GM21381 (cell line): Measurements from ENCODE around the gene ZFPL1.

Source experiments
- ATAC-seq: cut with Tn5 transposase; IDR thresholded peaks from one replicate; pipeline ENCODE4 v1.9.1; 2021; ENCODE audit warnings: mild to moderate bottlenecking, moderate library complexity; ENCODE audit not compliant: unreplicated experiment

Gene ZFPL1

DNA sequence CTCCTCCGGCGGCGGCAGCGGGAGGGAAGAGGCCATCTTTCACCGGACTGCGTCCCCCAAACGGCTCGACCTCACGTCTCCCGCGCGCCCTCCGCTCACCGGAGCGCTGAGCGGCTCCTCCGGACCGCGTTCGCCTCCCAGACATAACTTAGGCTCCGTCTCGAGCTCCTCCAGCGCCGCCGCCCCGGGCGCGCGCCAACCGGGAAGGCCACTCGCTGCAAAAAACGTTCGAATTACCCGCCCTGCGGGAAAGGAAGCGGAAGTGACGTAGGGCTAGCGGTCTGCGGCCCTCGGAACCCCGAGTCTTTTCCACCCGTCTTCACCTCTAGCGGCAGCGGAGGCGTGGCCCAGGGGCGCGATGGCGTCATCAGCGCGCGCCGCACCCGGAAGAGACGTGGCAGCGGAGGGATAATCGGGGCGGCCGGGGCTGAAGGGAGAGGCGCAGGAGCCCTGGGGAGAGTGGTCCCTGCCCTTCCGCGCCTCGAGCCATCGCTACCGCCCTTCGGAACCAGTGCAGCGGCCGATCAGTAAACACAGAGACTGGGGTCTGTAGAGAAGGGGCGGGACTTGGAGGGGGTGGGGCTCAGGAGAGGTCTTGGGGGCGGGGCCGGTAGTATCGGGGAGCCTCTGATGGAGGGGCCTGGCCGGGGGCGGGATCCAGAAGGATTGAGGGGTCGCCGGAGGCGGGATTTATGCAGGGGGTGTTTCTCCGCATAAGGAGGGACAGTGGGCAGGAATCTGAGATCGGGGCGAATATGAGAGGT, at the start of gene ZFPL1, which contains the start of gene CDCA5:
Gene ZFPL1 (plus strand): TSS at position 389 of the 764 bp plus-strand sequence. CDS start 477 bp downstream, outside the sequence.
Gene CDCA5 (minus strand): TSS at position 207 of the 764 bp plus-strand sequence. CDS start 62 bp downstream, at position 145.
- peak; percentile 77 for ATAC-seq

DNA sequence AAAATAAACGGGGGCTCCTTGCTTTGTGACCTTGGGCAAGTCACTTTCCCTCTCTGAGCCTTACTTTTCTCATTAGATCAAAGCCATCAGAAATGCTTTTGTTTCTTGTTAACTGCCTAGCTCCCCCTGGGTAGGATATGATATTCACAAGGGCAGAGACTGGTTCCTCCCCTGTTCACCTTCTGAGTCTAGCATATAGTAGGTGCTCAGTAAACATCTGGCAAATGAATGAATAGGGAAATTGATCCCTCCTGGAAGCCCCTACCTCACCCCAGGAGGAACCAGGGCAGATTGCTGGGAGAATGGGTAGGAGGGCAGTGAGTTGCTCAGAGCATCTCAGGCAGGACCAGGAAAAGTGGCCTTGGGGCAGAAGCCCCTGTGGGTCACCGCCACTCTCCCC, 49.6 kb upstream of the ZFPL1 start:
- no peak for ATAC-seq

DNA sequence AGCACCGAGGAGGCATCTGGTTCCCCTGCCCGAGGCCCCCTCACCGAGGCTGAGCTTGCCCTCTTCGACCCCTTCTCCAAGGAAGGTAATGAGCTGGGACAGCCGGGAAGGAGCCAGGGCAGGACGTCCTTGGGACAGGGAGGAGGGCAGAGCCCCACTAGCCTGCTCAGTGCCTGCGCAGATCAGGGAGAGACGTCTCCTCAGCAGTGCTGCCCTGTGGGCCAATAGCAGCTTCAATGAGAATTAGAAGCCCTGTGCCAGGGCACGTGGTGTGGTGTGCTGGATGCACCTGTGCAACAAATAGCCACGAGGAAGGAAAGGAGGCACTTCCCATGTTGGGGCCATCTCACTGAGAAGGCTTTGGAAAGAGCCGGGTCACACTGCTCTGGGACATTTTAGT, 48.4 kb upstream of the ZFPL1 start:
- ATAC-seq = no peak

DNA sequence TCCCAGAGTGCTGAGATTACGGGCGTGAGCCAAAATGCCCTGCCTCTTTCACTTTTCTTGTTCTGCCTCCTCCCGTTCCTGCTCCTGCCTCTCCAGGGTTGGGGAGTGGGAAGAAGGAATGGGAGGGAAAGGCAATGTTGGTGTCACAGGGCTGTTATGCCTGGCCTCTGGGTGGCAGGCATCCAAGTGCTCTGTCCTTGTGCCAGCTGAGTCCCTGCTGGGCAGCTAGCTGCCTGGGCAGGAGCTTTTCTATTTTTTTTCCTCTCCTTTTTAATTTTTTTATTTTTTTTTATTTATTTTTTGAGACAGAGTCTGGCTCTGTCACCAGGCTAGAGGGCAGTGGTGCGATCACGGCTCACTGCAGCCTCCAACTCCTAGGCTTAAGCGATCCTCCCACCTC, 47.1 kb upstream of the ZFPL1 start:
- no peak for ATAC-seq

DNA sequence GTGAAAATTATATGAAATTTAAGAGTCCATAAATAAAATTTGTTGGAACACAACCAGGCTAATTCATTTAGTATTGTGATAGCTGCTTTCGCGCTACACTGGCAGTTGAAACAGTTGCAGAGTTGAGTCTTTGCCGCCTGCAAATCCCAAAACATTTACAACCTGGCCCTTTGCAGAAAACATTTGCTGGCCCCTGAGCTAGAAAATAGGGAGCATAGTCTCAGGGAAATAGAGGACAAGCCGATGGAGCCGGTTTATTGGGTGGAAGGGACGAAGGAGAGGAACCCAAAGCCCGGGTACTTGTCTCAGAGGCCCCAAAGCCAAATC, 43.5 kb upstream of the ZFPL1 start:
- no peak for ATAC-seq

DNA sequence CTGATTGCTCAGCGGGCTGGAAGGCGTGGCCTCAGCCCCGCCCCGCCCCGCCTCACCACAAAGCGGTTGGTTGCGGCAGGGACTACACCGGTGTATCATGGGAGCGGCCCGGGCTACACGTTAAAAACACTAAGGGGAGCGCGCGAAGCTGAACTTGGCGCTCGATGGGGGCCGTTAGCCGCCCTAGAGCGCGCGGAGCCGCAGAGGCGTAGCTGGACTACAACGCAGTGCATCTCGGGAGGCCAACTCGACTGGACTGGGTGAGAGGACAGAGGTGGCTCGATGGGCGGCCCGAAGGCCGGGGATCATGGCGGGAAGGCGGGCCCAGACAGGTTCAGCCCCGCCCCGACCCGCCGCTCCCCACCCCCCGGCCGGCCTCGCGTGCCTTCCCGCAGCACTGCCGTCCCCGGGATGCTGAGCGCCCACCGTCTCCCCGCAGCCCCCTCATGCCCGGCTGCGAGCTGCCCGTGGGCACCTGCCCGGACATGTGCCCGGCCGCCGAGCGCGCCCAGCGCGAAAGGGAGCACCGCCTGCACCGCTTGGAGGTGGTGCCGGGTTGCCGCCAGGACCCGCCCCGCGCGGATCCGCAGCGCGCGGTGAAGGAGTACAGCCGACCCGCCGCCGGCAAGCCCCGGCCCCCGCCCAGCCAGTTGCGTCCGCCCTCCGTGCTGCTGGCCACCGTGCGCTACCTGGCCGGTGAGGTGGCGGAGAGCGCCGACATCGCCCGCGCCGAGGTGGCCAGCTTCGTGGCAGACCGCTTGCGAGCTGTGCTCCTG, 43.0 kb upstream of the ZFPL1 start, which contains the start of gene SAC3D1:
Gene SAC3D1 (plus strand): TSS at position 364 of the 776 bp plus-strand sequence. CDS start 83 bp downstream, at position 447.
- ATAC-seq = peak; percentile 81

DNA sequence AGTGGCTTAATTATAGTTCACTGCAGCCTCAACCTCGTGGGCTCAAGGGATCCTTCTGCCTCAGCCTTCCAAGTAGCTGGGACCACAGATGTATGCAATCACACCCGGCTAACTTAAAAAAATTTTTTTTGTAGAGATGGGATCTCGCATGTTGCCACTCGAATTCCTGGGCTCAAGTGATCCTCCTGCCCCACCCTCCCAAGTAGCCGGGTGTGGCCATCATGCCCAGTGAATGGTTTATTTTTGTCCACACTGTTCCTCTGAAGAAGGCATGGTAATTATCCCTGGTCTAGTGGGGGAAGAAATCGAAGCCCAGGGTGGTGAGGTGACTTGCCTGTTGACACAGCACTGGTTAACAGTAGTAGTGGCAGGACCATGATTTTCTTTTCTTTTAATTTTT, 41.1 kb upstream of the ZFPL1 start:
- ATAC-seq = no peak

DNA sequence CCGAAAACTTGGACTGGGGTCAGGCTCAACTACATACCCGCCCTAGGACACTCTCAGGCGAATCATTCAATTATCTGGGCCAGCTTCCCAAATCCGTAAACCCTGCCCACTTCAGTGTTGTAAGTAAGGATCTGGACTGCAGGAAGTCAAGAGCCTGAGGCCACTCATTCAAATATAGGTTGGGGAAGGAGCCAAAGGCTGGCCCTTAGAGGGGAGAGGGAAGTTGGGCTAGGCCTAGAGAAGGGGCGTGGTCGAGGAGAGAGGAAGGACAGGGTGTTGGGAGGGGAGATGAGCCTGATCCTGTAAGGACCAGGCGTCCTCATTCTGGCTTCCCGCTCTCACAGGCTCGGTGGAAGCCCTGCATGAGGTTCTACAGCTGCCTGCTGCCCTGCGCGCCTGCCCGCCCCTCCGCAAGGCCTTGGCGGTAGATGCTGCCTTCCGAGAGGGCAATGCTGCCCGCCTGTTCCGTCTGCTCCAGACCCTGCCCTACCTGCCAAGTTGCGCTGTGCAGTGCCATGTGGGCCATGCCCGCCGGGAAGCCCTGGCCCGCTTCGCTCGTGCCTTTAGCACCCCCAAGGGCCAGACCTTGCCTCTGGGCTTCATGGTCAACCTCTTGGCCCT, 40.0 kb upstream of the ZFPL1 start:
- no peak for ATAC-seq

DNA sequence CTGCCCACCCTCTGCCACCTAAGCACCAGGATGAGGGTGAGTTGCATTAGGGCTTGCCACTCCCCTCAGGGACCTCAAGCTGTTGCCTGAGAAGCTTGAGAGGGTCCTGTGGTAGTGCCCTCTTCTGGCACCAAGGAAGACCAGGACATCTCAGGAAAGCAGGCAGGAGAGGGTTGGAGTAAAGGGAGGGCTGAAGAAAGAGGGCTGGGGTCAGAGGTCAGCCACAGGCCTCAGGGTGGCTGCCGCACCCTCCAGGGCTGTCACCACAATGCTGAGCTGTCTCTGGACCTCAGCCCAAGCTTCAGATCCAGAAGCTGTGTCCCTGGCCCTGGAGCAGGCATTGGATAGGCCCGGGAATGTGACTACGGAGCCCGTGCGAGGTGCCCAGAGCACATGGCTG, 39.0 kb upstream of the ZFPL1 start:
- no peak for ATAC-seq

DNA sequence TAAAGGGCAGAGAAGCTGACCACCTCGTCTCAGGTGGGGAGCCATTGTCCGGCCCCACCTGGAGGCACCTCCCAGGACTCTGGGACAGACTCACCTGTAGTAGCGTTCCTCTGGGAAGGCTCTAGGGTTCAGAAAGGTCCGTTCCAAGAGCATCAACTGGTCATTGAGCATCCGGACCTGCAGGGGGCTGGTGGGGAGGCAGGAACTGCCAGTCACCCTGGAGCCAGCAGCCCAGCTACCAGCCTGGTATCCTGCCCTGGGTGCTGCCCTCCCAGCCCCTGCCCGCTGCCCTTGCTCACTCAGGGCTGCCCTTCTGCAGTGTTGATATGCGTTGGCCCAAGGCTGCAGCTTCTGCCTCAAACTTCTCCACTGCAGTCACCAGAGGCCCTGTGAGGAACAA, 38.3 kb upstream of the ZFPL1 start:
- ATAC-seq = no peak

DNA sequence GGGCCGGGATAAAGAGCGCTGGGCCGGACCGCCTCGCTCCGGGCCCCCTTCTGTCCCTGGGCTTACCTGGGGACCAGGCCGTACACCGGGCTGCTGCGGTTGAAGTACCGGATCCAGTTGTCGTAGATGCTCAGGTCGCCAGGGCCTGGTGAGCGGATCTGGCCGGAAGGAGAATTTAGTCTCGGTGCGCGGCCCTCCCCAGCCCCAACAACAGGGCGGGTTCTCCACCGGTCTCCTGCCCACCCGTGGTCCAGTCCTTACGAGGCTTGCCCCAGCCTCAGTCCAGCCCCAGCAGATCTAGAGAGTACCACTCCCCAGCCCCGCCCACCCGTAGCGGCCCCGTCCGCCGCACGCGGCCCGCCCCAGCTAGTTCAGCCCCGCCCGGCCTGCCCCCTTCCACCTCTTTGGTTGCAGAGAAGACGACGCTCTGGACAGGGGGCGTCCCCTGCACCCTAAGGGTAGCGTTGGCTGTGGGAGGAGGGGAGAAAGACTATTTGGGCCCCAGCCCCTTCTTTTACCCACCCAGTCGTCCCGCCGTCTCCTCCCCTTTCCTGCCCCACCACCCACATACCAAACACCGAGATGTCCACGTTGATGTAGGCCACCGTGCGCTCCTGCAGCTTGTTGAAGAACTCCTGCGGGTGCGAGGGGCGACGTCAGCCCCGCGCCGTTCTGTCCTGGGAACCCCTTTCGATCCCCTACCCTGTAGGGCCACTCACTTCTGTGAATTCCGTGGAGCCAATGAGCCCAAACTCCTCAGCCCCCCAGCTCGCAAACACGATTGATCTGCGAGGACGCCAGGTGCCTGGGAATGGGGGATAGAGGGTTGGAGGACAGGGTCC, 36.2 kb upstream of the ZFPL1 start:
- ATAC-seq = no peak

DNA sequence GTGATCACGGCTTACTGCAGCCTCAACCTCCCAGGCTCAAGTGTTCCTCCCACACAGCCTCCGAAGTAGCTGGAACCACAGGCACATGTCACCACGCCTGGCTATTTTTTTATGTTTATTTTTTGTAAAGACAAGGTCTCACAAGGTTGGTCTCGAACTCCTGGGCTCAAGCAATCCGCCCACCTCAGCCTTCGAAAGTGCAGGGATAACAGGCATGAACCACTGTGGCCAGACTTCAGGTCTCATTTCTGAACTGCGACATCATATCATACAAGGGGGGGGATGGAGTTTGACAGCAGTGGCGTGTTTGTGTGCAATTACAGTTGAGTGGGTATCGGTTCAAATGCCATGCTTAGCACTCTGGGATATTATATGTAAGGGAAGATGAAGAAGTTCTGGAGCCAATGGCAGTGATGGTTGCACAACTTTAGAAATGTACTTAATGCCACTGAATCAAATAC, 32.6 kb upstream of the ZFPL1 start:
- ATAC-seq = no peak

DNA sequence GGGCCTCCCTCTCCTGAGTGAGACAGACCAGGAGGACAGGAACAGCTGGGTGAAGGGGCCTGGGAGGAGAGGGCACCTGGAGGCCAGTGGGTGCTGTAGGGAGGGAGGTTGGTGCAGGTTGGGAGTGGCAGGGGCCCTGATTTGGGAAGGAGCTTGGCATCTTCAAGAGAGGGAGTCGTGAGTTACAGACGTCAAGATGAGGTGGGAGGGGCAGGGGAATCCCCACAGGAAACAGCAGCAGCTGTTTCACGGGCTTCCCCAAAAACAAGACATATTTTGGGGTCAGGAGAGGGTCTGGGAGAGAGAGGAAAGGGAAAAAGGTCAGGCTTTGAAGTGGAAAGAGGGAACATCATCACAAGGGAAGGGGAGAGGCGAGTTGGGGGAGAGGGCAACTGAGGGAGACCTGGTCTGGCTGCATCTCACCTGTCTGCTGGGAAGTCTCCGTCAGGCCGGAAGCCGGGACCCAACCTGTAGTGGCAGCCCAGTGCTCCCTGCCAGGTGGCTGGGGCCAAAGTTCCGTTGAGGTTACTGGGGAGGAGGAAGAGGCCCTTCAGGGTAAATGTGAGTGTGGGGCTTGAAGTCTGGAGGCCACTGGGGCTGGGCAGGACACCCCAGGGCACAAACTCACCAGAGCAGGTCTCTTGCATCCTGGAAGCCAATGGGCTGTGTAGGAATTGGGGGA, 30.1 kb upstream of the ZFPL1 start:
- ATAC-seq = no peak

DNA sequence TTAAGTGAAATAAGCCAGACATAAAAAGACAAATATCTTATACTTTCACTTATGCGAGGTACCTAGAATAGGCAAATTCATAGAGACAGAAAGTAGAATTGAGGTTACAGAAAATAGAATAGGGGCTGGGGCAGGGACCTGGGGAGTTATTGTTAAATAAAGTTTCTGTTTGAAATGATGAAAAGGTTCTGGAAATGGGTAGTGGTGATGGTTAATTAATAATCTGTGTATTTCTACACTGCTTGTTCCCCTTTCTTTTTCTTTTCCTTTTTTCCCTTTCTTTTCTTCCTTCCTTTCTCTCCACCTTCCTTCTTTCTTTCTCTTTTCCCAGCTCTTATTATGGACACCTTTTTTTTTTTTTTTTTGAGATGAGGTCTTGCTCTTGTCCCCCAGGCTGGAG, 28.5 kb upstream of the ZFPL1 start:
- no peak for ATAC-seq

DNA sequence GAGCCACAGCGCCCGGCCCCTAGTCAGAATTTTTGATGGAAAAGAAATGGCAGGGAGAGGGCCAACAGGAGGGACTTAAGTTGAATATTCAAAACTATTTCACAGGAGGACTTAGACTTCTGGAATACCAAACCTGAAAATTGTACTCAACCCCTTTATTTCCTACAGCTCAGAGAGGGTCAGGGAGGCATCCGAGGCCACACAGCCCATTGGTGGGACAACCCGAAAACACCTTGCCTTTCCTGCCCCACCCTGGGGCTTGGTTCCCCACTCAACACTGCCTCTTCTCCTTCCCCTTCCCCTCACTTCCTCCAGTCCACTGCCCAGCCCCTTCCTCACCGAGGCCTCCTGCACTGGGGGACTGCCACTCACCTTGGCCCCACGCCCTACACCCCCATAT, 27.0 kb upstream of the ZFPL1 start:
- ATAC-seq = no peak

DNA sequence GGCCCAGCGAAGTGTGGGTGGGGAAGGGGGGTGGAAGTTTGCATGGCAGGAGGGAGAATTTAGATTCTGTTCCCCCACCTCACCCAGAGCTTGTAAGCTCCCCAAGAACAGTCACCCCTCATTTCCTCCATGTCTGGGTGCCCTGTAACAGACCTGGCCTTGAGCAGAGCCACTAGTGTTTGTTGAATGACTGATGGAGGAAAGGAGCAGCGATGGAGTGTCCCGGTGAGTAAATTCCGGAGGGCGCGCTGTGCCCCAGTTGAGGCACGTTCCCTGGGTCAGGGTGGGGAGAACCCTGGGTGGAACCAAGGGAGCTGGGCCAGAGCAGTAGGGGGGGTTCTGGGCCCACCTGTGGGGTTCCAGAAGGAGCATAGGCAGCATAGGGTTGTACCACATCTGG, 26.5 kb upstream of the ZFPL1 start:
- no peak for ATAC-seq

DNA sequence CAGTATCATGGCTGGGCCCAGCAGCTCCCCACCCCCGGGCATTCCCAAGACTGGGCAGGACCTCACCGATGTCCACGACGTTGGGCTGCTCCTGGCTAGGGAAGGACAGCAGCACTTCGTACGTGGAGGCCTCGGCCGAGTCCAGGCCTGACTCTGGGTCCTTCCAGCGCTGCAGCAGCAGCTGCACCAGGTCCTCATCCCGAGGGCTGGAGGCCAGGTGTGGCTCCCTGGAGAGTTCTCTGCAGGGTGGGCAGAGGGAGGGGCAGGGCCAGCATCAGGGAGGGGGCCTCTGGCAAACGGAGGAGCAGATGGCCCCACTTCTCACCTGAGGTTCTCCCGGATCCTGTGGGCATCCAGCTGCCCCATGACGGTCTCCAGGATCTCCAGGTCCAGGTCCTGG, 26.0 kb upstream of the ZFPL1 start:
- no peak for ATAC-seq

DNA sequence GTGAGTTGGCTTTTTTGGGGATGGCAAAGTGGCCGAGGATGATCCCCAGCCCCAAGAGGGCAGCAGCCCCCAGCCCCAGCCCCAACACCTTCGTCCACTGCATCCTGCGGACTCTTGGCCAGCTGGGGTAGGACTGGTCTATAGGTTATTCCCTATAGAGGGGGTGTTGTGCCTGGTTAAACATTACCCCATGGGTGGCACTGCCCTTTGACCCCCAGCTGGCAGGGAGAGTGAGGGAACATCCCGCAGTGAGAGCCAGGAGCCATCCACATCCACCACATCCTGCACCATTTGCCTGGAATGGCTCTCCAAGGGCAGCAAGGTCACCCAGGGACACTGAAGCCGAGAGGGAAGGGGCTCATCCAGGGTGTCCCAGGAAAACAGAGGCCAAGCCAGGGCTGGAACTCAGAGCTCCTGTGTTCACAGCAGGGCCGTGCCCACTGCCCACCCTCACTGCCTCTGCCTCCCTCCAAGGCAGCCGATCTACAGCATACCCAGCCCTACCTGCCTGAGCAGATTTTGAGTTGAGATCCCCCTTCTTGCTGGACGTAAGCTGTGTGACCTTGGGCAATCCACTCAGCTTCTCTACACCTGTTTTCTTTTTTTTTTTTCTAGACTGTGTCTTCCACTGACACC, 25.5 kb upstream of the ZFPL1 start, which contains the start of gene NAALADL1:
Gene NAALADL1 (minus strand): TSS at position 135 of the 636 bp plus-strand sequence. CDS start 32 bp downstream, at position 103.
- no peak for ATAC-seq

DNA sequence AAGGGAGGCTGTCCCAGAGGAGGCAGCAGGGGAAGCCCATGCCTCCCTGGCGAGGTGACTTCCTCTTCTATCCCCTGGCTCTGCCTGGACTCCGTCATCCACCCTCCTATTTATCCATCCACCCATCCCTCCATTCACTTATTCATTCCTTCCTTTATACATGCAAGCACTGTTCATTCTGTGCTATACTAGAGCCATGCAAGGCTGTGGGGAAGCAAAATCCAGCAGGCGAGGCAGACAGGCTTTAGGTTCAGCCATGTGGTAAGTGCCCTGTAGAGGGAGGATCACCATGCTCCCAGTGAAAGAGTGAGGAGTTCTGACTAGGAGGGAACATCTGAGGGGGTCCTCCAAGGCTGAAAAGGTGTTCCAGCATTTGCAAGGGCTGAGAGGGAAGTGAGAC, 24.5 kb upstream of the ZFPL1 start:
- no peak for ATAC-seq
